NCI-H2227 (cell line): ENCODE measurements around the gene PHLDA1.

Experiments used
- DNase-seq: peaks from one replicate; lab custom pipeline; 2025; ENCODE audit not compliant: unreplicated experiment; lab: John Stamatoyannopoulos, UW

PHLDA1 gene

GRCh38 chr12:76037130-76038103, 5.8 kb upstream of the PHLDA1 start:
- DNase-seq, result peak; percentile 82

- DNase-seq, result no peak
Measured at GRCh38 chr12:76035045-76035444, 3.5 kb upstream of the PHLDA1 start.

GRCh38 chr12:76033081-76034011, 1.8 kb upstream of the PHLDA1 start:
- DNase-seq, result no peak

GRCh38 chr12:76032043-76032981, 736 bp upstream of the PHLDA1 start:
- DNase-seq, result no peak

DNA sequence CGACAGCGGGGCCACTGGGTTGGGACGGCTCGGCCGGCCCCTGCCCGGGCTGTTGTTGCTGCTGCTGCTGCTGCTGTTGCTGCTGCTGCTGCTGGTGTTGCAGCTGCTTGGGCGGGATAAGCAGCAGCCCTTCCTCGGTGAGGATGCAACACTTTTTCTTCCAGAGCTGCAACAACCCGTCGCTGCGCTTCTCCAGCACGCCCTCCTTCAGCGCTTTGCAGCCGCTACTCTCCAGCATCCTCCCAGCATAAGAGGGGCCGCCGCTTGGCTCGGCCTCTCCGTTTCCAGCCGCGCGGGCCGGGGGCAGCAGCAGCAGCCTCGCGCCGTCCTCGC, 529 bp downstream of the PHLDA1 start:
- no peak for DNase-seq

DNA sequence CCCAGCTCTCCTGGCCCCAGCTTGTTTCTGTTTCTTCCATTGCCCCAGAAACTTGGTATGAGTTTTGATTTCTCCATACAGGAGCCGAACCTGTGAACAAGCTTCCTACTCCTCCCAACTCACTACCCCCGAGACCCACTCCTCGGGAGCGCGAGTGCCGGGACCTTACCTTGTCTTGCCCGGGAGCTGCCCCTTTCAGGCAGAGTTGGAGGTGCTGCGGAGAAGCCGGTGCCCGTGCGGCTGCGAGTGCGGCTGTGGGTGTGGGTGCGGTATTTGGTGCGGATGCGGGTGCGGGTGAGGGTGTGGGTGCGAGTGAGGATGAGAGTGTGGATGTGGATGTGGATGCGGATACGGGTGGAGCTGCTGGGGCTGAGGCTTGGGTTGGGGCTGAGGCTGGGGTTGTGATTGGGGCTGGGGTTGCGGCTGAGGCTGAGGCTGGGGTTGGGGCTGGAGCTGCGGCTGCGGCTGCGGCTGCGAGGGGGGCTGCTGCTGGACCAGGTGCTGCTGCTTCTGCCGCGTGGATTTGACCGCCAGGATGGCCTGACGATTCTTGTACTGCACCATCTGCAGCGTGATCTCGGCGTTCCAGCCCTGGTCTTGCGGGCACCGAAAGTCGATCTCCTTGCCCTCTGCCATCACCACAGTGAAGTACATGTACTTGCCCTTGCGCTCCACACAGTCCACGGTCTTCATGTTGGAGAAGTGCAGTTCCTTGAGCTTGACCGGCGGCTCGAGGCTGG, 1.1 kb downstream of the PHLDA1 start:
- peak; percentile 51 for DNase-seq

GRCh38 chr12:76029982-76030340, 1.6 kb downstream of the PHLDA1 start:
- DNase-seq, result peak; percentile 20

DNA sequence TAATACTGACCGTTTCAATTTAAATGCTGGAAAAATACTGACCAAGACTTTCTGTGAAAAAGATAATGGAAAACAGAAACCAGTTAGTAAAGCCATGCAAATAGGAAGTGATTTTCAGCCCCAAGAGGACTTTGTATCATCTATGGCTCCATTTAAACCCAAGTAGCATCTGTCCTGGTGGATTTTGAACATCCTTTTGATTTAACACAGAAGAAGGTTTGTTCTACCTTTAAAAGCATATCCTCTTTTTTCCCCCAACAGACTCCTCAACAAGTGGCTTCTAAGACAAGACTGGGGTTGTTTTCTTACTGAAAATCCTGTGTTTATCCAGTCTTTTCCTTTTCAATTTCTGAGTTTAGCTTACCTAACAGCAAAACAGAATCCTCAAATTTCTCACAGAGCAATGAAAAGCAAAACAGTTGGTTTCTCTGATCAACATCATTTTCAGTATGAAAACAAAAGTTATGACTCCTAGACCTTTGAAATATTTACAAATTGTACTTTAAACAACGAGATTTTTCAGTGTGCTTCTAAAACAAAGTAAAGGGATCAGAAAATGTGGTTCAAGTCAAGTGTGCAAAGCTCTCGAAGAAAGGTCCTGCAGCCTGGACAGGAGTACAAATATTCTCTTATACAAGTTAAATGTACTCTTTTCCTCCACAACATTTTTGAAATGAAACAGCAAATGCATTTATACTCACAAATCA, 2.9 kb downstream of the PHLDA1 start:
- DNase-seq, result no peak

DNA sequence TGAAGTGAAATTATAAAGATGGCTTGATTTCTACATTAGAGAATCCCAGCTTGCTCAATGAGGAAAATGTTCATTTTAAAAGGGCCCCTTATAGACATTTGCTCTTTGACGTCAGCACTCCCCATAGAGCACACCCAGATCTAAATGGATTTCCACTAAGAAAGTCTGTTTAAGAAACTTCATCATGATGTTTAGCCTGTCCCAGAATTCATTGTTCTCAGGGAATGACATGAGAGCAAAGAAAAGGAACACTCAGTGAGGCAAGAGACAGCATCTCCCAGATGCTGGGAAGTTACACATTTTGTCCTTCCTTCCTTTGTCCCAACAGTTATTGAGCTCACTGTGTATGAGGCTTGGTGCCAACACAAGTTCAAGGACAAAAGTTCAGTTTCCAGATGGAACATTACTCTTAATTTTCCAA, 4.9 kb downstream of the PHLDA1 start:
- no peak for DNase-seq

GRCh38 chr12:76025601-76026575, 5.7 kb downstream of the PHLDA1 start:
- DNase-seq, result no peak

GRCh38 chr12:76024942-76025600, 6.5 kb downstream of the PHLDA1 start:
- no peak for DNase-seq

GRCh38 chr12:76024102-76024781, 7.3 kb downstream of the PHLDA1 start:
- DNase-seq, result no peak

DNA sequence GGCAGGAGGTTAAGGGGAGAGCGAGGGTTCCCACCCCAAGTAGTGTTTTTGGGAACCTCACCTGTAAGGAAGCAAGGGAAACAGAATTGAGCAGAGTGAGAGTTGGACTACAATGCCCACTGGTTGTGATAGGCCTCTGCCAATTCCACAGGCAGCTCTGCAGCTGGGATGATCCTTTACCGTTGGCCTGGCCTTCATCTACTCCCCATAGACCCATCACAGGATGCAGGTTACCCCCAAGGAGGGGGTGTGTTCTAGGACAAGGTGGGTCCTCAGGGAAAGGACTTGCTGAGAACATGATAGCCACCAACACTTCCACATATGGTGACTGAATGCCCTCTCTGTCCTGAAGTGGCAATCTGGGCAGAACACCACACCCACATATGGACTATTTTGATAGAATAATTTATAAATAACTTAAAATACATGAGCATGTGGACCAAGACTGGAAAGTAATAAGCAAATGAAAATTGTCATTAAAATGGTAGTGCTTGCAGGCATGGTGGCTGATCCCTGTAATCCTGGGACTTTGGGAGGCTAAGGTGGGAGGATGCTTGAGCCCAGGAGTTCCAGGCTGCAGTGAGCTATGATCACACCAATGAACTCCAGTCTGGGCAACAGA, 8.4 kb downstream of the PHLDA1 start:
- DNase-seq, result no peak

- DNase-seq, result no peak
Measured at GRCh38 chr12:76022506-76022905, 9.1 kb downstream of the PHLDA1 start.

GRCh38 chr12:76020731-76021672, 10.6 kb downstream of the PHLDA1 start:
- DNase-seq, result no peak

GRCh38 chr12:76020281-76020680, 11.3 kb downstream of the PHLDA1 start:
- DNase-seq, result no peak
